ENCODE data around the gene LMBR1L.

The LMBR1L gene

GRCh38 chr12:49133590-49133989, 22.9 kb upstream of the LMBR1L start:
- Histone ChIP-seq H4K20me1 (ENCODE audit: insufficient read depth, low read length, poor library complexity, severe bottlenecking) (peaks cover 22% of the 10 kb centered on the region), H3K9me3 (ENCODE audit: insufficient read depth, low read depth, low read length) (no peaks in the 10 kb centered on the region), H3F3A (ENCODE audit: low read depth) (peaks cover 12% of the 10 kb centered on the region), H2AFZ (ENCODE audit: low read length) (no peak overlapping the region), H3K36me3 (ENCODE audit: insufficient read depth, low read length) (peaks cover 19% of the 10 kb centered on the region), H3K79me2 (ENCODE audit: insufficient read depth, low read length) (peaks cover 68% of the 10 kb centered on the region), H3K9me2 (replicated peaks; ENCODE audit: low read depth, low read length) (no peaks in the 10 kb centered on the region), H3K4me2 (ENCODE audit: low read depth, low read length, poor library complexity, severe bottlenecking) (peak overlapping the region; percentile 91), H3K27me3 (ENCODE audit: insufficient read depth, low read length, poor library complexity, severe bottlenecking) (peaks cover 11% of the 10 kb centered on the region), H3K4me1 (ENCODE audit: insufficient read depth, low read length, poor library complexity, severe bottlenecking) (peaks cover 35% of the 10 kb centered on the region), H3K9ac (ENCODE audit: low read depth, low read length, poor library complexity, severe bottlenecking) (peak overlapping the region; percentile 100), H3K4me3 (ENCODE audit: low read length, poor library complexity, severe bottlenecking) (peak overlapping the region; percentile 77)
- TF ChIP-seq EZH2phosphoT487 (IDR thresholded peaks at IDR 0.05; ENCODE audit: borderline replicate concordance) (no peak), CTCF (conservative IDR thresholded peaks at IDR 0.05; ENCODE audit: low read length) (no peak)

DNA sequence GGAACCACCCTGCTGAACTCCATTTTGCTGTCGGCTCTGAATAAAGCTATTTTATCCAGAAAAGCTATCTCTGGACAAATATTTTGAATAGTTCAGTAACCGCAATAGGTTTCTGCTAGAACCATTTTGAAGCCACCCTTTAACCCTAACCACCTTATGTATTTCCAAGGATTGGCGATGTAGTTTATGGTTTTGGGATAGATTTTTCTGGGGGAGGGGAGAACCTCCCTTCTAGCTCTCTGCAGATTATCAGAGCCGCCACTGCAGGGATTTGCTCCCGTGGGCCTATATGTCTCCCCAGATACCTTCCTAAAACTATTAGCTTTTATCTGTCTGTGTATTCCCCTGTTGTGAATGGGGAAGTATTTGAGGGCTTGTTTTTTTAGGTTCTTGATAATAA, 22.4 kb upstream of the LMBR1L start:
- Histone ChIP-seq H3K9me3 (ENCODE audit: insufficient read depth, low read depth, low read length) (no peaks in the 10 kb centered on the region), H3K4me1 (ENCODE audit: insufficient read depth, low read length, poor library complexity, severe bottlenecking) (peaks cover 31% of the 10 kb centered on the region), H3F3A (ENCODE audit: low read depth) (peaks cover 12% of the 10 kb centered on the region), H3K9me2 (replicated peaks; ENCODE audit: low read depth, low read length) (no peaks in the 10 kb centered on the region), H3K4me3 (ENCODE audit: low read length, poor library complexity, severe bottlenecking) (peak overlapping the region; percentile 77), H3K27me3 (ENCODE audit: insufficient read depth, low read length, poor library complexity, severe bottlenecking) (peaks cover 11% of the 10 kb centered on the region), H3K79me2 (ENCODE audit: insufficient read depth, low read length) (peaks cover 68% of the 10 kb centered on the region), H3K4me2 (ENCODE audit: low read depth, low read length, poor library complexity, severe bottlenecking) (peak overlapping the region; percentile 91), H3K36me3 (ENCODE audit: insufficient read depth, low read length) (peaks cover 19% of the 10 kb centered on the region), H3K9ac (ENCODE audit: low read depth, low read length, poor library complexity, severe bottlenecking) (peak overlapping the region; percentile 100), H2AFZ (ENCODE audit: low read length) (no peak overlapping the region), H4K20me1 (ENCODE audit: insufficient read depth, low read length, poor library complexity, severe bottlenecking) (peaks cover 22% of the 10 kb centered on the region)
- TF ChIP-seq CTCF (conservative IDR thresholded peaks at IDR 0.05; ENCODE audit: low read length) (no peak), EZH2phosphoT487 (IDR thresholded peaks at IDR 0.05; ENCODE audit: borderline replicate concordance) (no peak)

GRCh38 chr12:49131894-49132461, 21.3 kb upstream of the LMBR1L start:
- Histone ChIP-seq H4K20me1 (ENCODE audit: insufficient read depth, low read length, poor library complexity, severe bottlenecking) (peaks cover 32% of the 10 kb centered on the region), H2AFZ (ENCODE audit: low read length) (peak overlapping the region; percentile 61)
- TF ChIP-seq EZH2phosphoT487 (IDR thresholded peaks at IDR 0.05; ENCODE audit: borderline replicate concordance), result no peak
- no peak for TF ChIP-seq CTCF (conservative IDR thresholded peaks at IDR 0.05; ENCODE audit: low read length)

More at GRCh38 chr12:49131894-49132461, 21.3 kb upstream of the LMBR1L start:
- Histone ChIP-seq H3K9ac (ENCODE audit: low read depth, low read length, poor library complexity, severe bottlenecking) (peak overlapping the region; percentile 100), H3K36me3 (ENCODE audit: insufficient read depth, low read length) (peaks cover 30% of the 10 kb centered on the region), H3K27me3 (ENCODE audit: insufficient read depth, low read length, poor library complexity, severe bottlenecking) (peaks cover 11% of the 10 kb centered on the region), H3K4me3 (ENCODE audit: low read length, poor library complexity, severe bottlenecking) (peak overlapping the region; percentile 77), H3K79me2 (ENCODE audit: insufficient read depth, low read length) (peaks cover 72% of the 10 kb centered on the region), H3K4me1 (ENCODE audit: insufficient read depth, low read length, poor library complexity, severe bottlenecking) (peaks cover 34% of the 10 kb centered on the region), H3K4me2 (ENCODE audit: low read depth, low read length, poor library complexity, severe bottlenecking) (peak overlapping the region; percentile 91), H3K9me2 (replicated peaks; ENCODE audit: low read depth, low read length) (no peaks in the 10 kb centered on the region), H3K9me3 (ENCODE audit: insufficient read depth, low read depth, low read length) (no peaks in the 10 kb centered on the region), H3F3A (ENCODE audit: low read depth) (peaks cover 21% of the 10 kb centered on the region)

Data from Loucy (cell line).